Lung (tissue), 12 donors: ENCODE results near the gene FNDC11. TPM values are rescaled to one million over a fixed set of nuclear protein-coding genes. Genes with fewer than 3 reads are reported as not detected.

Experiments
- ATAC-seq: fragments of 200-7000 bp; cut with Tn5 transposase; one replicate; pipeline ENCODE4 v1.9.1; 2020; ENCODE audit warnings: moderate number of reproducible peaks; ENCODE audit not compliant: insufficient read depth, low FRiP score
- DNase-seq, 3 donors: peaks; one replicate each; pipeline ENCODE4 v3.0.0-alpha.2; 2013 to 2017
- H3K27ac ChIP-seq, 2 donors: one replicate each; pipeline ENCODE4 v1.5.1; 2013; ENCODE audit warnings: mild to moderate bottlenecking in 2 of 2, moderate library complexity in 2 of 2, control low read depth in 1 of 2, inconsistent platforms in 1 of 2, low read depth in 1 of 2, low read length in 1 of 2
- H3K27me3 ChIP-seq, 3 donors: one replicate each; pipeline ENCODE4 v1.5.1; 2013; ENCODE audit warnings: low read length in 2 of 3; ENCODE audit not compliant: control insufficient read depth in 3 of 3, insufficient read depth in 3 of 3
- H3K36me3 ChIP-seq, 4 donors: one replicate each; pipeline ENCODE4 v1.5.1; 2013; ENCODE audit warnings: low read length in 4 of 4, mild to moderate bottlenecking in 1 of 4, moderate library complexity in 1 of 4; ENCODE audit not compliant: control insufficient read depth in 4 of 4, insufficient read depth in 4 of 4
- H3K4me1 ChIP-seq, 5 donors: one replicate each; pipeline ENCODE4 v1.5.1; 2013; ENCODE audit warnings: low read length in 5 of 5, mild to moderate bottlenecking in 2 of 5, moderate library complexity in 1 of 5; ENCODE audit not compliant: control insufficient read depth in 5 of 5, insufficient read depth in 5 of 5
- H3K4me3 ChIP-seq: one replicate; pipeline ENCODE4 v1.5.1; 2013; ENCODE audit warnings: mild to moderate bottlenecking, control low read depth, moderate library complexity
- H3K9ac ChIP-seq, 2 donors: one replicate each; pipeline ENCODE4 v1.5.1; 2013; ENCODE audit warnings: low read length in 2 of 2, control low read depth in 1 of 2; ENCODE audit not compliant: insufficient read depth in 1 of 2
- H3K9me3 ChIP-seq, 4 donors: one replicate each; pipeline ENCODE4 v1.5.1; 2013; ENCODE audit warnings: low read length in 3 of 4, mild to moderate bottlenecking in 1 of 4, moderate library complexity in 1 of 4; ENCODE audit not compliant: control insufficient read depth in 4 of 4, insufficient read depth in 3 of 4
- WGBS, 2 donors: extraction: QIAGEN DNeasy Blood & Tissue Kit; methylation state at CpG; one replicate each; pipeline ENCODE4 v1.1.7; 2013; 5-methylcytosine and 5-hydroxymethylcytosine counted together
- polyA plus RNA-seq, 2 donors: library from polyadenylated mRNA; stranded (reverse); fragments of 200-250 nt; gene quantifications; one replicate each; pipeline ENCODE4 v1.2.1, GENCODE V29; 2013
- total RNA-seq, 2 donors: library from RNA; depleted of rRNA in 1 of 2; stranded (reverse); fragments of >200 nt in 1 of 2; gene quantifications; one replicate each; pipeline ENCODE4 v1.2.1, GENCODE V29; 2014 to 2021
- TF ChIP-seq, protein P1 (sequence below): IDR thresholded peaks from 2 replicates; pipeline ENCODE4 v1.5.1; 2012; ENCODE audit warnings: mild to moderate bottlenecking; ENCODE audit errors: control extremely low read depth, extremely low read depth
- donor health status: control.
- donor health status: control.
- donor health status: Bipolar disorder and iron deficiency.
- donor health status: healthy.
- donor health status: DM: yes; HTN: yes; CAD: no.

The FNDC11 gene
- total and polyA plus RNA-seq, 4 donors = 1.0 to 3.2 (median 2.3) TPM

DNA sequence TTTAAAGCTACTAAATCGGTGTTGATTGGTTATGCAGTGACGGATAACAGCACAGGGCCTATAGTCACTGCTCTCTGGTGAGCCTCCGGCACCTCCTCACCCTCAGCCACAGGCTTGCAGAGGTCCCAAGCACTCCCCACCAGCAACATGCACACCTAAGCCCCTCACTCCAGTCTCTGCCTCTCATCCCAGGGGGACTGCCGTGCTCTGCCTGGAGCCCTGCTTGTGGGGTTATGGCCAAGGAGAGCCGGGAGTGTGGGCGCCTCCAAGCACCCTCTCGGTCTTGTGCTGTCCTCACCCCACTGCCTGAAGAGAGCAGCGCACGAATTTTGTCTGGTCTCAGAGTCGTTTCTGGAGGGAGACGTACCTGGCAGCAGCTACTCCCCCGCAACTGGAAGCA is 48.2 kb upstream of the FNDC11 start:
- ATAC-seq = no peak
- Histone ChIP-seq H3K9ac (no peak overlapping the region), H3K4me3 (no peak overlapping the region), H3K27ac (no peak overlapping the region), H3K27me3 (peaks cover 4 to 15% (median 5%) of the 10 kb centered on the region in 3 donors), H3K4me1 (peaks cover 0 to 2% (median 0%) of the 10 kb centered on the region in 5 donors), H3K36me3 (no peaks in the 10 kb centered on the region), H3K9me3 (peaks cover 0 to 22% (median 5%) of the 10 kb centered on the region in 4 donors)
- 87 to 90% methylated on average over 12 of the region's 12 CpGs for WGBS, 2 donors
- no peak for DNase-seq
- TF ChIP-seq, protein P1, sequence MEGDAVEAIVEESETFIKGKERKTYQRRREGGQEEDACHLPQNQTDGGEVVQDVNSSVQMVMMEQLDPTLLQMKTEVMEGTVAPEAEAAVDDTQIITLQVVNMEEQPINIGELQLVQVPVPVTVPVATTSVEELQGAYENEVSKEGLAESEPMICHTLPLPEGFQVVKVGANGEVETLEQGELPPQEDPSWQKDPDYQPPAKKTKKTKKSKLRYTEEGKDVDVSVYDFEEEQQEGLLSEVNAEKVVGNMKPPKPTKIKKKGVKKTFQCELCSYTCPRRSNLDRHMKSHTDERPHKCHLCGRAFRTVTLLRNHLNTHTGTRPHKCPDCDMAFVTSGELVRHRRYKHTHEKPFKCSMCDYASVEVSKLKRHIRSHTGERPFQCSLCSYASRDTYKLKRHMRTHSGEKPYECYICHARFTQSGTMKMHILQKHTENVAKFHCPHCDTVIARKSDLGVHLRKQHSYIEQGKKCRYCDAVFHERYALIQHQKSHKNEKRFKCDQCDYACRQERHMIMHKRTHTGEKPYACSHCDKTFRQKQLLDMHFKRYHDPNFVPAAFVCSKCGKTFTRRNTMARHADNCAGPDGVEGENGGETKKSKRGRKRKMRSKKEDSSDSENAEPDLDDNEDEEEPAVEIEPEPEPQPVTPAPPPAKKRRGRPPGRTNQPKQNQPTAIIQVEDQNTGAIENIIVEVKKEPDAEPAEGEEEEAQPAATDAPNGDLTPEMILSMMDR = no peak

DNA sequence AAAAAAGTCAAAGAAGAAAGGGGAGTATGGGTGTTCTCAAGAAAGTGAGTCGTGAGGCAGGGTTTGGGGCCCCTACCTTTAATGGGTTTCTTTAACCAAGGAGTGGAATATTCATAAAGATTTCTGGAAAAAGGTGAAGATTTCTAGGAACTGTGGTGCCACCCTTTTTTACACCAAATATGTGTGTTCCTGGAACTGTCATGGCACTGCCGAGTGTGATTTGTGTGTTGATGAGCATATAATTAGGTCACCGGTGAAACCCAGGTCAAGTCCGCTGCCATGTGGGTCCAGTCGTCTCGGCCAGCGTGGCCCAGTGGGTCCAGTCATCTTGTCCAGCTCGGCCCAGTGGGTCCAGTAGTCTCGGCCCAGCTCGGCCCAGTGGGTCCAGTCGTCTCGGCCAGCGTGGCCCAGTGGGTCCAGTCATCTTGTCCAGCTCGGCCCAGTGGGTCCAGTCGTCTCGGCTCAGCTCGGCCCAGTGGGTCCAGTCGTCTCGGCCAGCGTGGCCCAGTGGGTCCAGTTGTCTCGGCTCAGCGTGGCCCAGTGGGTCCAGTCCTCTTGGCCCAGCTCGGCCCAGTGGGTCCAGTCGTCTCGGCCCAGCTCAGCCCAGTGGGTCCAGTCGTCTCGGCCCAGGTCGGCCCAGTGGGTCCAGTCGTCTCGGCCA is 46.7 kb upstream of the FNDC11 start:
- H3K4me3 ChIP-seq = no peak overlapping the region
- H3K36me3 ChIP-seq = no peaks in the 10 kb centered on the region
- ATAC-seq = no peak
- H3K27me3 ChIP-seq = peaks cover 0 to 6% (median 2%) of the 10 kb centered on the region in 3 donors
- no peak overlapping the region for H3K27ac ChIP-seq
- no peak for DNase-seq
- H3K9ac ChIP-seq = no peak overlapping the region
- WGBS, 2 donors = 89 to 95% methylated on average over 30 of the region's 30 CpGs
- peaks cover 0 to 2% (median 0%) of the 10 kb centered on the region in 5 donors for H3K4me1 ChIP-seq
- peaks cover 0 to 22% (median 5%) of the 10 kb centered on the region in 4 donors for H3K9me3 ChIP-seq
- TF ChIP-seq, protein P1 = no peak

DNA sequence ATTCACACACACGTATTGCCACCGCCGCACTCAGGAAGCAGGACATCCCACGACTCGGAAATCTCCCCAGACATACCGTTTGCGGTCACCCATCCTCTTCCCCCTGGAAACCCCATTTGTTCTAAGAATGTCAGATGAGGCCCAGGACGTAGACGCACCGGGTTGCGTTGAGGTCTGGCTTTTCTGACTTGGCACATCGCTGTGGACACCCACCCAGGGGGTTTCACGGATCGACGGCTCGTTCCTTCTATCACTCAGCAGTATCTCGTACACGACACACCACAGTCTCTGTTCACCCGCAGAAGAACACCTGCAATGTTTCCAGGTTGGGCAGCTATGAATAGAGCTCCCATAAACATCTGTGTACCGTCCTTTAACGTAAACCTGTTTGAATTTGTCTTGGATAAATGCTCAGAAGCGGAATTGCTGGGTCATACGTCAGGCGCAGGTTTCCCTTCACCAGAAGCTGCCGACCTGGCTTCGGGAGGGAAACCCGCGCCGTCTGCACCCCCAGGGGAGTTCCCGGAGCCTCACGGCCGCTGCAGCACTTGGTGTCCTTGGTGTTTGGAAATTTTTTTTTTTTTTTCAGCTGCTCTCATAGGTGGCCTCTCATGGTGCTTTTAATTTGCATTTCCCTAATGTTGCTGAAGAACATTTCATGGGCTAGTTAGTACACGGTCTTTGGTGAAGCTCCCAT is 45.7 kb upstream of the FNDC11 start:
- Histone ChIP-seq H3K9me3 (peaks cover 0 to 22% (median 5%) of the 10 kb centered on the region in 4 donors), H3K9ac (no peak overlapping the region), H3K4me1 (peaks cover 0 to 2% (median 0%) of the 10 kb centered on the region in 5 donors), H3K4me3 (no peak overlapping the region), H3K27ac (no peak overlapping the region), H3K36me3 (no peaks in the 10 kb centered on the region), H3K27me3 (peaks cover 0 to 6% (median 2%) of the 10 kb centered on the region in 3 donors)
- DNase-seq (no peak), ATAC-seq (no peak)
- TF ChIP-seq, protein P1 = no peak
- 86% methylated on average over 33 of the region's 33 CpGs for WGBS, 2 donors
